H9 (cell line): ENCODE data around the gene LEMD1. TPM values are rescaled to one million over a fixed set of nuclear protein-coding genes. Genes with fewer than 3 reads are reported as not detected.

ENCODE experiments used
- DNase-seq: peaks from one replicate; pipeline ENCODE4 v3.0.0-alpha.2; 2017
- H2AFZ ChIP-seq: one replicate; pipeline ENCODE4 v1.6.1; 2013; ENCODE audit warnings: mild to moderate bottlenecking, low read length, control low read depth, moderate library complexity
- H2AK5ac ChIP-seq: 2 replicates; pipeline ENCODE4 v1.6.1; 2013; ENCODE audit warnings: low read length, control low read depth, mixed read lengths; ENCODE audit not compliant: insufficient read length
- H2BK120ac ChIP-seq: one replicate; pipeline ENCODE4 v1.6.1; 2013; ENCODE audit warnings: low read depth, mild to moderate bottlenecking, low read length, control low read depth, inconsistent platforms; ENCODE audit not compliant: poor library complexity, severe bottlenecking
- H2BK12ac ChIP-seq: 2 replicates; pipeline ENCODE4 v1.6.1; 2013; ENCODE audit warnings: low read length, control low read depth, mixed read lengths, low read depth; ENCODE audit not compliant: insufficient read length
- H2BK15ac ChIP-seq: 2 replicates; pipeline ENCODE4 v1.6.1; 2013; ENCODE audit warnings: low read depth, low read length, control low read depth
- H2BK20ac ChIP-seq: one replicate; pipeline ENCODE4 v1.6.1; 2013; ENCODE audit warnings: low read depth, mild to moderate bottlenecking, low read length, control low read depth, inconsistent platforms; ENCODE audit not compliant: poor library complexity, severe bottlenecking
- H2BK5ac ChIP-seq: 2 replicates; pipeline ENCODE4 v1.6.1; 2013; ENCODE audit warnings: low read length, control low read depth, mixed read lengths; ENCODE audit not compliant: insufficient read length
- H3K14ac ChIP-seq: 2 replicates; pipeline ENCODE4 v1.6.1; 2013; ENCODE audit warnings: low read length, control low read depth; ENCODE audit not compliant: insufficient read depth
- H3K18ac ChIP-seq: 2 replicates; pipeline ENCODE4 v1.6.1; 2013; ENCODE audit warnings: low read depth, mild to moderate bottlenecking, mixed read lengths, low read length, control low read depth; ENCODE audit not compliant: insufficient read length
- H3K23ac ChIP-seq: 2 replicates; pipeline ENCODE4 v1.6.1; 2013; ENCODE audit warnings: low read length, control low read depth, mixed read lengths, low read depth; ENCODE audit not compliant: insufficient read length
- H3K23me2 ChIP-seq: 2 replicates; pipeline ENCODE4 v1.6.1; 2013; ENCODE audit warnings: low read depth, mild to moderate bottlenecking, mixed read lengths, low read length, control low read depth; ENCODE audit not compliant: insufficient read length, poor library complexity, severe bottlenecking
- H3K27ac ChIP-seq: 2 replicates; pipeline ENCODE4 v1.5.1; 2013; ENCODE audit warnings: low read length, control low read depth, mixed read lengths, low read depth; ENCODE audit not compliant: insufficient read length
- H3K27me3 ChIP-seq: 2 replicates; pipeline ENCODE4 v1.6.1; 2013; ENCODE audit warnings: low read length, control low read depth, inconsistent platforms; ENCODE audit not compliant: insufficient read depth
- H3K4ac ChIP-seq: 2 replicates; pipeline ENCODE4 v1.6.1; 2013; ENCODE audit warnings: low read depth, mild to moderate bottlenecking, control low read depth, inconsistent platforms, low read length, moderate library complexity
- H3K4me1 ChIP-seq: 2 replicates; pipeline ENCODE4 v1.6.1; 2013; ENCODE audit warnings: low read length, control low read depth, inconsistent platforms; ENCODE audit not compliant: insufficient read depth
- H3K4me2 ChIP-seq: 2 replicates; pipeline ENCODE4 v1.6.1; 2013; ENCODE audit warnings: low read length, control low read depth, mixed read lengths; ENCODE audit not compliant: insufficient read length, insufficient read depth
- H3K56ac ChIP-seq: 2 replicates; pipeline ENCODE4 v1.6.1; 2013; ENCODE audit warnings: low read depth, mild to moderate bottlenecking, mixed read lengths, low read length, control low read depth; ENCODE audit not compliant: insufficient read length
- H3K79me1 ChIP-seq: 2 replicates; pipeline ENCODE4 v1.6.1; 2013; ENCODE audit warnings: low read depth, mild to moderate bottlenecking, moderate library complexity, low read length, control low read depth, inconsistent platforms; ENCODE audit not compliant: insufficient read depth, poor library complexity, severe bottlenecking
- H3K79me2 ChIP-seq: 2 replicates; pipeline ENCODE4 v1.6.1; 2013; ENCODE audit warnings: low read length, control low read depth, inconsistent platforms; ENCODE audit not compliant: insufficient read depth
- H3K9ac ChIP-seq: 2 replicates; pipeline ENCODE4 v1.6.1; 2013; ENCODE audit warnings: low read length, control low read depth, mixed read lengths; ENCODE audit not compliant: insufficient read length; ENCODE audit errors: extremely low read depth
- H3K9me3 ChIP-seq: one replicate; pipeline ENCODE4 v1.6.1; 2013; ENCODE audit warnings: low read depth, low read length, inconsistent platforms; ENCODE audit not compliant: control insufficient read depth
- H3T11ph ChIP-seq: one replicate; pipeline ENCODE4 v1.6.1; 2013; ENCODE audit warnings: mild to moderate bottlenecking, low read length, control low read depth, inconsistent platforms
- H4K20me1 ChIP-seq: one replicate; pipeline ENCODE4 v1.6.1; 2013; ENCODE audit not compliant: control insufficient read depth, insufficient read length, insufficient read depth
- H4K5ac ChIP-seq: 2 replicates; pipeline ENCODE4 v1.6.1; 2013; ENCODE audit warnings: low read depth, mild to moderate bottlenecking, mixed read lengths, low read length, control low read depth; ENCODE audit not compliant: insufficient read length
- H4K8ac ChIP-seq: replicated peaks from 2 replicates; pipeline ENCODE4 v1.6.1; 2013; ENCODE audit warnings: low read length, control low read depth, mixed read lengths, low read depth; ENCODE audit not compliant: insufficient read length
- H4K91ac ChIP-seq: 2 replicates; pipeline ENCODE4 v1.6.1; 2013; ENCODE audit warnings: low read depth, mild to moderate bottlenecking, moderate library complexity, mixed read lengths, low read length, control low read depth; ENCODE audit not compliant: insufficient read length
- H3K27ac Mint-ChIP-seq, 3 experiments: 2 replicates in 2 of 3; 3 replicates in 1 of 3; pipeline ENCODE4 v1.8.0; 2020 to 2021; ENCODE audit warnings: mixed read lengths in 3 of 3, mild to moderate bottlenecking in 1 of 3, moderate library complexity in 1 of 3
- H3K27me3 Mint-ChIP-seq: 2 replicates; pipeline ENCODE4 v1.8.0; 2021; ENCODE audit warnings: low read depth, mild to moderate bottlenecking, moderate library complexity, mixed read lengths
- H3K36me3 Mint-ChIP-seq, 3 experiments: 2 replicates in 2 of 3; 3 replicates in 1 of 3; pipeline ENCODE4 v1.8.0; 2020 to 2021; ENCODE audit warnings: low read depth in 3 of 3, mixed read lengths in 3 of 3; ENCODE audit not compliant: insufficient read depth in 1 of 3
- H3K4me1 Mint-ChIP-seq, 2 experiments: 2 replicates each; pipeline ENCODE4 v1.8.0; 2020; ENCODE audit warnings: mixed read lengths in 2 of 2
- H3K4me3 Mint-ChIP-seq, 2 experiments: 2 replicates in 1 of 2; 3 replicates in 1 of 2; pipeline ENCODE4 v1.8.0; 2020 to 2021; ENCODE audit warnings: mild to moderate bottlenecking in 2 of 2, mixed read lengths in 2 of 2, moderate library complexity in 1 of 2
- H3K9me3 Mint-ChIP-seq, 2 experiments: 2 replicates in 1 of 2; 3 replicates in 1 of 2; pipeline ENCODE4 v1.8.0; 2020; ENCODE audit warnings: mild to moderate bottlenecking in 2 of 2, mixed read lengths in 2 of 2, moderate library complexity in 1 of 2
- CTCF ChIP-seq: fragments of 200-600 bp; sonication (generic); conservative IDR thresholded peaks from 3 replicates; pipeline ENCODE4 v1.8.0; 2021; ENCODE audit warnings: antibody characterized with exemption, mild to moderate bottlenecking
- WGBS: extraction: QIAGEN DNeasy Blood & Tissue Kit; methylation state at CpG from one replicate; pipeline ENCODE4 v1.1.7; 2013; ENCODE audit warnings: missing lambda C conversion rate, low lambda C conversion rate, mixed read lengths; ENCODE audit not compliant: insufficient read length; ENCODE audit errors: extremely low coverage; 5-methylcytosine and 5-hydroxymethylcytosine counted together
- total RNA-seq: library from RNA; stranded (reverse); gene quantifications from 2 replicates; pipeline ENCODE4 v1.2.1, GENCODE V29; 2021

The LEMD1 gene
- total RNA-seq, 1 experiment from 2014 or later, result 11.8 TPM

GRCh38 chr1:205429762-205430695 is 8.2 kb upstream of the LEMD1 start:
- no peak overlapping the region for H2BK12ac ChIP-seq
- Mint-ChIP-seq H3K36me3 (no peaks in the 10 kb centered on the region; a peak in 1 of 7 replicates), H3K27me3 (peaks cover 55% of the 10 kb centered on the region), H3K27ac (peak overlapping the region in 1 of 3 experiments; percentile 27; a peak in 2 of 7 replicates), H3K4me1 (peaks cover 35 to 47% of the 10 kb centered on the region in 2 experiments), H3K4me3 (peak overlapping the region; percentile 84 to 86), H3K9me3 (no peaks in the 10 kb centered on the region)
- no peak overlapping the region for H3K9ac ChIP-seq
- TF ChIP-seq CTCF, result no peak
- no peak overlapping the region for H2AK5ac ChIP-seq
- H3K4me1 ChIP-seq, result no peaks in the 10 kb centered on the region; the same call in 1 of the 2 replicates
- no CpG with 5 or more reads among the region's 29 CpGs for WGBS
- no peaks in the 10 kb centered on the region for H3K23me2 ChIP-seq
- H3K27me3 ChIP-seq, result no peaks in the 10 kb centered on the region; the same call in 1 of the 2 replicates
- H3K18ac ChIP-seq, result no peak overlapping the region
- no peak overlapping the region for H4K5ac ChIP-seq
- no peak overlapping the region for H4K8ac ChIP-seq
- no peak overlapping the region for H3K27ac ChIP-seq
- no peak overlapping the region for H2BK120ac ChIP-seq
- H3K14ac ChIP-seq, result no peak overlapping the region
- H3K79me1 ChIP-seq, result no peaks in the 10 kb centered on the region
- DNase-seq, result no peak
- no peaks in the 10 kb centered on the region for H4K20me1 ChIP-seq
- H2BK15ac ChIP-seq, result no peak overlapping the region
- H3K56ac ChIP-seq, result no peak overlapping the region
- no peaks in the 10 kb centered on the region for H3K9me3 ChIP-seq
- H4K91ac ChIP-seq, result no peak overlapping the region
- H3K4me2 ChIP-seq, result peak overlapping the region; percentile 51
- no peaks in the 10 kb centered on the region for H3K79me2 ChIP-seq
- no peak overlapping the region for H2BK5ac ChIP-seq
- H2BK20ac ChIP-seq, result no peak overlapping the region
- H3K4ac ChIP-seq, result no peak overlapping the region
- H2AFZ ChIP-seq, result no peak overlapping the region
- no peak overlapping the region for H3K23ac ChIP-seq
- H3T11ph ChIP-seq, result no peak overlapping the region
